Stimulated activated CD8-positive, alpha-beta memory T cell treated with anti-CD3 and anti-CD28 coated beads, Interleukin-7, amount 100 ng/mL, for 4 hours (primary cell): ENCODE measurements around the gene JPH4.
A peak's percentile ranks its signal among the peaks of the same experiment; 100 is the strongest.

Experiments
- DNase-seq, 2 donors: peaks; one replicate each; pipeline ENCODE4 v3.0.0-alpha.2; 2020; ENCODE audit warnings: low read depth in 2 of 2

Gene JPH4

GRCh38 chr14:23564181-23564812 lies 14.3 kb downstream of the JPH4 start:
- DNase-seq: no peak

- DNase-seq: no peak
These were observed 15.0 kb downstream of the JPH4 start for GRCh38 chr14:23563473-23564180.

GRCh38 chr14:23562822-23563472 lies 15.6 kb downstream of the JPH4 start:
- peak; percentile 32 to 41 for DNase-seq

- no peak for DNase-seq
These were observed 16.4 kb downstream of the JPH4 start for GRCh38 chr14:23561873-23562821.

- no peak for DNase-seq
These were observed 17.3 kb downstream of the JPH4 start for GRCh38 chr14:23561259-23561658.

- no peak for DNase-seq
These were observed 18.6 kb downstream of the JPH4 start for GRCh38 chr14:23559926-23560520.

GRCh38 chr14:23559010-23559925 lies 19.3 kb downstream of the JPH4 start:
- DNase-seq: peak; percentile 28 to 44

GRCh38 chr14:23558346-23559009 lies 20.1 kb downstream of the JPH4 start:
- no peak for DNase-seq

GRCh38 chr14:23557946-23558345 lies 20.6 kb downstream of the JPH4 start:
- no peak for DNase-seq

- no peak for DNase-seq
These were observed 21.1 kb downstream of the JPH4 start for GRCh38 chr14:23557521-23557920.

- no peak for DNase-seq
These were observed 21.7 kb downstream of the JPH4 start for GRCh38 chr14:23556700-23557440.

- peak; percentile 89 for DNase-seq
These were observed 22.5 kb downstream of the JPH4 start, which contains the start of gene THTPA for GRCh38 chr14:23555882-23556699. TSS of gene THTPA (plus strand) at chr14:23556271. CDS start at chr14:23556758, 487 bp downstream.

GRCh38 chr14:23555533-23555881 lies 23.1 kb downstream of the JPH4 start:
- no peak for DNase-seq

- DNase-seq: peak; percentile 80 to 83
These were observed 27.1 kb downstream of the JPH4 start, which contains the start of gene ZFHX2 for GRCh38 chr14:23551266-23552028. TSS of gene ZFHX2 (minus strand) at chr14:23551765. CDS start at chr14:23535325, 16,440 bp downstream.

GRCh38 chr14:23550812-23551265 lies 27.8 kb downstream of the JPH4 start:
- DNase-seq: no peak

GRCh38 chr14:23550131-23550811 lies 28.3 kb downstream of the JPH4 start:
- no peak for DNase-seq
